Uterus (tissue), 2 donors: ENCODE results near the gene MRNIP.

Experiments used
- POLR2A ChIP-seq, 2 donors: fragments of 450-650 bp; IDR thresholded peaks; one replicate each; pipeline ENCODE4 v1.6.1; 2016; ENCODE audit warnings: antibody characterized with exemption in 2 of 2, mild to moderate bottlenecking in 1 of 2, moderate library complexity in 1 of 2
- TF ChIP-seq, protein P1 (sequence below), 4 experiments: fragments of 200-600 bp in 2 of 4; fragments of 450-650 bp in 2 of 4; sonication (generic) in 2 of 4; IDR thresholded peaks; one replicate each; pipeline ENCODE4 v1.5.1; 2016 to 2019; ENCODE audit warnings: antibody characterized with exemption in 4 of 4, mild to moderate bottlenecking in 2 of 4, moderate library complexity in 1 of 4

DNA sequence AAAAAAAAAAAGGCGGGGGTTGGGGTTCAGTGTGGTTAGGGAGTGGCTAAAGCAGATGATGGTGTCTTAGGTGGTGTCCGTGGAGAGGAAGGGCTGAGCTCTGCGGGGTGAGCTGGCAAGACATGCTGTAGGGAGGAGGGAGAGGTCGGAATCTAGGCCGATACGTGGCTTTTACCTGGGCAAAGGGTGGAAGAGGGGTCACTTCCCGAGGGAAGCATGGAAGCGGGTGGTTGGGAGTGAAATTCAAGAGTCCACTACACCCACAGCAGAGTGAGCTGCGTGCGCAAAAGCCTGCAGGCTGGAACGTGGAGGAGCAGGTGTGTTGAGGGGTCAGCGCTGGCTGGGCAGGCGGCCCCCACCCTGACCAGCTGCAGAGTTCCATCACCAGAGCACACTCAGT is 31.3 kb upstream of the MRNIP start:
- TF ChIP-seq, protein P1, sequence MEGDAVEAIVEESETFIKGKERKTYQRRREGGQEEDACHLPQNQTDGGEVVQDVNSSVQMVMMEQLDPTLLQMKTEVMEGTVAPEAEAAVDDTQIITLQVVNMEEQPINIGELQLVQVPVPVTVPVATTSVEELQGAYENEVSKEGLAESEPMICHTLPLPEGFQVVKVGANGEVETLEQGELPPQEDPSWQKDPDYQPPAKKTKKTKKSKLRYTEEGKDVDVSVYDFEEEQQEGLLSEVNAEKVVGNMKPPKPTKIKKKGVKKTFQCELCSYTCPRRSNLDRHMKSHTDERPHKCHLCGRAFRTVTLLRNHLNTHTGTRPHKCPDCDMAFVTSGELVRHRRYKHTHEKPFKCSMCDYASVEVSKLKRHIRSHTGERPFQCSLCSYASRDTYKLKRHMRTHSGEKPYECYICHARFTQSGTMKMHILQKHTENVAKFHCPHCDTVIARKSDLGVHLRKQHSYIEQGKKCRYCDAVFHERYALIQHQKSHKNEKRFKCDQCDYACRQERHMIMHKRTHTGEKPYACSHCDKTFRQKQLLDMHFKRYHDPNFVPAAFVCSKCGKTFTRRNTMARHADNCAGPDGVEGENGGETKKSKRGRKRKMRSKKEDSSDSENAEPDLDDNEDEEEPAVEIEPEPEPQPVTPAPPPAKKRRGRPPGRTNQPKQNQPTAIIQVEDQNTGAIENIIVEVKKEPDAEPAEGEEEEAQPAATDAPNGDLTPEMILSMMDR (IDR thresholded peaks at IDR 0.05): no peak
- TF ChIP-seq POLR2A (IDR thresholded peaks at IDR 0.05): no peak
